Effector memory CD4-positive, alpha-beta T cell (primary cell): ENCODE measurements around the gene COL1A2.

Source experiments
- DNase-seq, 3 donors: peaks; one replicate each; pipeline ENCODE4 v3.0.0-alpha.2; 2020
- H3K27ac ChIP-seq: 2 replicates; pipeline ENCODE4 v1.7.0; 2013; ENCODE audit warnings: mild to moderate bottlenecking, low read length, moderate library complexity; ENCODE audit not compliant: insufficient read depth, poor library complexity, severe bottlenecking
- H3K27me3 ChIP-seq: replicated peaks from 2 replicates; pipeline ENCODE4 v1.7.0; 2013; ENCODE audit warnings: mild to moderate bottlenecking, low read length; ENCODE audit not compliant: insufficient read depth, control insufficient read depth, poor library complexity, severe bottlenecking
- H3K36me3 ChIP-seq: 2 replicates; pipeline ENCODE4 v1.7.0; 2013; ENCODE audit warnings: mild to moderate bottlenecking, low read length, moderate library complexity; ENCODE audit not compliant: control insufficient read depth, insufficient read depth
- H3K4me1 ChIP-seq: 2 replicates; pipeline ENCODE4 v1.7.0; 2013; ENCODE audit warnings: low read length, mild to moderate bottlenecking; ENCODE audit not compliant: control insufficient read depth, insufficient read depth, poor library complexity, severe bottlenecking
- H3K4me3 ChIP-seq: 2 replicates; pipeline ENCODE4 v1.7.0; 2013; ENCODE audit warnings: low read length, low read depth, mild to moderate bottlenecking; ENCODE audit not compliant: insufficient read depth, poor library complexity, severe bottlenecking
- H3K9me3 ChIP-seq: 2 replicates; pipeline ENCODE4 v1.7.0; 2013; ENCODE audit warnings: mild to moderate bottlenecking, low read length, moderate library complexity; ENCODE audit not compliant: control insufficient read depth
- total RNA-seq, 3 donors: gene quantifications; one replicate each; lab custom pipeline; 2026; lab: John Stamatoyannopoulos, UW

COL1A2 gene
- 0 reads per million in 3 donors for total RNA-seq

DNA sequence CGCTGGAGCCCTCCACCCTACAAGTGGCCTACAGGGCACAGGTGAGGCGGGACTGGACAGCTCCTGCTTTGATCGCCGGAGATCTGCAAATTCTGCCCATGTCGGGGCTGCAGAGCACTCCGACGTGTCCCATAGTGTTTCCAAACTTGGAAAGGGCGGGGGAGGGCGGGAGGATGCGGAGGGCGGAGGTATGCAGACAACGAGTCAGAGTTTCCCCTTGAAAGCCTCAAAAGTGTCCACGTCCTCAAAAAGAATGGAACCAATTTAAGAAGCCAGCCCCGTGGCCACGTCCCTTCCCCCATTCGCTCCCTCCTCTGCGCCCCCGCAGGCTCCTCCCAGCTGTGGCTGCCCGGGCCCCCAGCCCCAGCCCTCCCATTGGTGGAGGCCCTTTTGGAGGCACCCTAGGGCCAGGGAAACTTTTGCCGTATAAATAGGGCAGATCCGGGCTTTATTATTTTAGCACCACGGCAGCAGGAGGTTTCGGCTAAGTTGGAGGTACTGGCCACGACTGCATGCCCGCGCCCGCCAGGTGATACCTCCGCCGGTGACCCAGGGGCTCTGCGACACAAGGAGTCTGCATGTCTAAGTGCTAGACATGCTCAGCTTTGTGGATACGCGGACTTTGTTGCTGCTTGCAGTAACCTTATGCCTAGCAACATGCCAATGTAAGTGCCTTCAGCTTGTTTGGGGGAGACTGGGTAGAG lies at the start of gene COL1A2:
Gene COL1A2 (plus strand): TSS at position 459 of the 704 bp plus-strand sequence. CDS start 137 bp downstream, at position 596.
- no peak within 1 kb of the TSS for H3K27ac ChIP-seq
- H3K36me3 ChIP-seq: no peaks in the 10 kb centered on the region
- H3K4me1 ChIP-seq: peaks cover 6% of the 10 kb centered on the region
- H3K27me3 ChIP-seq: peaks cover 7% of the 10 kb centered on the region
- no peaks in the 10 kb centered on the region for H3K9me3 ChIP-seq
- H3K4me3 ChIP-seq: peak within 1 kb of the TSS; percentile 28
- no peak for DNase-seq

DNA sequence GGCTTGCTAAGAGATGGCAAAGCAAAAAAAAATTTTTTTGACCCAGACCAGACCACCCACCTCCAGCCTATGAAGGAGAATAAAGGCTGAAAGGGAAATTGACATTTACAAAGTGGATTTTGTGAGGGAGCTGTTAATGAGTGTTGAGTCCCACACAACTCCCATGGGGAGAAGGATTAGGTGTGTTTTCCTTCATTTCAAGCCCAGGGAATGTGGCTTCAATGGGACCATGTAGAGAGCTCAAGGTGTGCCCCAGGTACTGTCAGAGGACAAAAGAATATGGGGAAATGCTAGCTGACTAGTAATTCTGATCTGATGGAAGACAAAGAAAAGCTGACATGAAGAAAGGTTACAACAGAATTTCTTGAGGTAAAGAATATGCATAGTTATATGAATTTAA lies 48.8 kb upstream of the COL1A2 start:
- DNase-seq: no peak
- H3K27me3 ChIP-seq: no peaks in the 10 kb centered on the region
- no peaks in the 10 kb centered on the region for H3K36me3 ChIP-seq
- H3K27ac ChIP-seq: no peak overlapping the region
- no peaks in the 10 kb centered on the region for H3K9me3 ChIP-seq
- H3K4me3 ChIP-seq: no peak overlapping the region
- no peaks in the 10 kb centered on the region for H3K4me1 ChIP-seq

DNA sequence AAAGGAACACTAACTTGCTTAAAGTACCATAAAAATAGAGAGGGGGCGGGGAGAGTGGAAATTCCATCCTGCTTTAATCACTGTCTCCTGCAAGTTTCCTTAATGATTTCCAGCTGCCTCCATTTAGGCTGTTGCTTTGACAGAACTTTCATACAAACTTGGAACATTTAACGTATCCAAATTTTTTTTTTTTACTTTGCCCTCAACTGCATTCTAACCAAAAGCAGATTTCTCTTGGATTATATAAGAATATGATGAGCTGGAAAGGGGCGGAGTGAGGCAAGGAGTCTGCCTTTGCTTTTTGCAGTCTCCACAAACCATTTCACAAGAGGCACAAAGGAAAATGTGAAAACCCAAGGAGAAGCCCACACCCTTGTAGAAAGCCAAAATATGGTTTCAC lies 46.6 kb upstream of the COL1A2 start:
- Histone ChIP-seq H3K27me3 (no peaks in the 10 kb centered on the region), H3K9me3 (no peaks in the 10 kb centered on the region), H3K36me3 (no peaks in the 10 kb centered on the region), H3K4me1 (no peaks in the 10 kb centered on the region), H3K4me3 (no peak overlapping the region), H3K27ac (no peak overlapping the region)
- no peak for DNase-seq

DNA sequence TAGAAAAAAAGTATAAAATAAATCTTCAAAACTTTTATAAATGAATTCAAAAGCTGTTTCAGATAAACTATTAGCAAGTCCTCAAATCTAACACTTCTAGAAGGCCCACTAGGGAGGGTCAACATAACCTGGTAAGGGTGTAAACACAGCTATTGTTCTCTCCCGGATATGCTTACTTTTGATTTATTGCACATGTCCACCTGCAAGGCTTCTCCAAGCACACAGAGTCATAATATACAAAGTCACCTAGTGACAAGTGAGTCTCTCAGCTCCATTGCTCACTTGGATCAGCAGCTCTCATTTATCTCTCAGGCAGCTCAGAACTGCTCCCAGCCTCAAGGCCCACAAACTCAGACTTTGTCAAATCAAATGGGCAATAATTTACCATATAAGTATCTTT lies 44.0 kb upstream of the COL1A2 start:
- DNase-seq: no peak
- no peak overlapping the region for H3K27ac ChIP-seq
- no peak overlapping the region for H3K4me3 ChIP-seq
- no peaks in the 10 kb centered on the region for H3K36me3 ChIP-seq
- H3K27me3 ChIP-seq: no peaks in the 10 kb centered on the region
- H3K9me3 ChIP-seq: no peaks in the 10 kb centered on the region
- no peaks in the 10 kb centered on the region for H3K4me1 ChIP-seq

DNA sequence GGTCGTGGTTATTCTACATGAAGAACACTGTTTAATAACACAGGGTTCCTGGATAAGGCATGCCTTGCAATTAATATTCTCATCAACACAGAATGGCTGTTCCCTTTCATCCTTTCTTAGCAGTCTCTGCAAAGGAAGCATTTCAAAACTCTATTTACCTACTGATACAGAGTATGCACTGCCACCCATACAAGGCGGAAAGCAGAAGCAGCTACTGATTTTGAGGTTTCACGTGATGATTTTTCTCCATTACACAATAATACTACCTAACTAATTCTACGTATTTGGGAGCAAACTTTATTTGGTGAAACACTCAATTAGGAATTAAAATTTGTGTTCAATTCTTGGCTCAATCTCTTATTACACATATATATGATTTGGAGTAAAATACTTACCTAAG lies 43.0 kb upstream of the COL1A2 start:
- no peak for DNase-seq
- Histone ChIP-seq H3K36me3 (no peaks in the 10 kb centered on the region), H3K27ac (no peak overlapping the region), H3K4me3 (no peak overlapping the region), H3K4me1 (no peaks in the 10 kb centered on the region), H3K9me3 (no peaks in the 10 kb centered on the region), H3K27me3 (no peaks in the 10 kb centered on the region)

DNA sequence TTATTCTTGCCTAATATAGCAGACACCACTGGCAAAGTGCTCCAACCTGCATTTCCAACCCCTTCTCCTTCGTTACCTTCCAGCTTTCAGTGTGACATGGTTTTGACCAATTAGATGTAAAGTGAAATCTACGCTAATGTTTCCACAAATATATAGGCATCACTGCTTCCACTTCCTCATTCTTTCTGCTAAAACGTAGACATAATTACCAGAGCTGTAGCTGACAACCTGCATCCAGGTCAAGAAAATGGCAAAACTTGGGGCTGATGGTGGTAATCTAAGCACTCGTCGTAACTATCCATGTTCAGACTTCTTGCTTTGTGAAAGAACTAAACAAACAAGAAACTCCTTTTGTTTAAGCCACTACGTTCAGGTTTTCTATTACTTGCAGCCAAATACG lies 41.8 kb upstream of the COL1A2 start:
- Histone ChIP-seq H3K9me3 (no peaks in the 10 kb centered on the region), H3K36me3 (no peaks in the 10 kb centered on the region), H3K4me1 (no peaks in the 10 kb centered on the region), H3K27ac (no peak overlapping the region), H3K27me3 (no peaks in the 10 kb centered on the region), H3K4me3 (no peak overlapping the region)
- no peak for DNase-seq

DNA sequence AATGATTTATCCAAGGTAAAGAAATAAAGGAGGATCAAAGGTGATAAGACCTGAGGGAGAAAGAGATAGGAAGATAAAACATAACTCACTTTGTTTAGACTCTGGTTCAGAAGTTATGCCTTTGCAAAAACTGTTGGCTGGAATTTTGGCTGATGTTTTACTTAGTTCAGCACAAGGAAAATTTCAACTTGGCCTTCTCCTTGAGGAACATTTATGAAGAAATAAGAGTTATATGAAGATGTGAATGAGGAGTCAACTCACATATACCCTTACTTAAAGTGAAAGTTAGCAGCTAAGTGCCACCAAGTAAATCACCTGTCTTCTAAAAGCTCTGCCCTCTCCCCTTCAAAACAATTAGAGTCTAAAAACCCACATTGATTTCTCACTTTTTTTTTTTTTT lies 39.7 kb upstream of the COL1A2 start:
- no peak for DNase-seq
- no peaks in the 10 kb centered on the region for H3K27me3 ChIP-seq
- H3K27ac ChIP-seq: no peak overlapping the region
- H3K9me3 ChIP-seq: no peaks in the 10 kb centered on the region
- no peak overlapping the region for H3K4me3 ChIP-seq
- H3K36me3 ChIP-seq: no peaks in the 10 kb centered on the region
- H3K4me1 ChIP-seq: no peaks in the 10 kb centered on the region

DNA sequence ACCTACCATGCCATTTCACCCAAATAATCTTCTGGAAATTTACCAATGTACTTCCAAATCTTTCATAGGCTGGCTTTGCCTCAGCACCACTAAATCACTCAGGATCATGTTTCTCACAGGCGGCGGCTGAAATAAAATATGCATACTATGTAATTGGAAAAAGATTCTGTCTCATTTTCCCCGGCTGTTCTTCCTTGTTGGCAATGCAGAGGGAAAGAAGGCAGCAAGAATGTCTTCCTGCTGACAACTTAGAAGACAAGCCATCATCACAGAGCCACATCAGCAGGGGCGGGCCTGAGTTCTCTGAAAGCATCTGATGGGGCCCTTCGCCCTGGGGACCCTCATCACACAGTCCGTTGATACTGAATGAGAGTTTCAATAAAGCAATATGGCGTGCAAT lies 39.2 kb upstream of the COL1A2 start:
- no peaks in the 10 kb centered on the region for H3K27me3 ChIP-seq
- H3K36me3 ChIP-seq: no peaks in the 10 kb centered on the region
- no peaks in the 10 kb centered on the region for H3K9me3 ChIP-seq
- DNase-seq: no peak
- no peak overlapping the region for H3K27ac ChIP-seq
- no peaks in the 10 kb centered on the region for H3K4me1 ChIP-seq
- H3K4me3 ChIP-seq: no peak overlapping the region

DNA sequence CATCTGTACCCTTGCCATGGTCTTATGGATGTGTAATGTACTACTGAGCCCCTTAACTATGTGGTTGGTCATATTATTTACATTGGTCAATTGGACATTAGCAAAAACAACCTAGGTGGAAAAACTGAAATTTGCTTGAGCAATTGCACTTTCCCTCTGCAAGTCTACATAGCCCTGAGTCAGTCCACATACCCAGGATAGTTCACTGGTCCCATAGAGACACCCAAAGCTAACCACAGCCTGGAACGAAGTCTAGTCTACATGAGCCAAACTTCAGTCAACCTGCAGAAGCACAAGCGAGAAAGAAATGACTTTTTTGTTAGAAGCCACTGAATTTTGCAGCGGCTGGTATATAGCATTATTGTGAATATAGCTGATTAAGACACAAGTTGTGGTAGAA lies 37.6 kb upstream of the COL1A2 start:
- H3K36me3 ChIP-seq: no peaks in the 10 kb centered on the region
- H3K4me3 ChIP-seq: no peak overlapping the region
- H3K9me3 ChIP-seq: no peaks in the 10 kb centered on the region
- H3K27me3 ChIP-seq: no peaks in the 10 kb centered on the region
- no peak overlapping the region for H3K27ac ChIP-seq
- no peaks in the 10 kb centered on the region for H3K4me1 ChIP-seq
- DNase-seq: no peak

DNA sequence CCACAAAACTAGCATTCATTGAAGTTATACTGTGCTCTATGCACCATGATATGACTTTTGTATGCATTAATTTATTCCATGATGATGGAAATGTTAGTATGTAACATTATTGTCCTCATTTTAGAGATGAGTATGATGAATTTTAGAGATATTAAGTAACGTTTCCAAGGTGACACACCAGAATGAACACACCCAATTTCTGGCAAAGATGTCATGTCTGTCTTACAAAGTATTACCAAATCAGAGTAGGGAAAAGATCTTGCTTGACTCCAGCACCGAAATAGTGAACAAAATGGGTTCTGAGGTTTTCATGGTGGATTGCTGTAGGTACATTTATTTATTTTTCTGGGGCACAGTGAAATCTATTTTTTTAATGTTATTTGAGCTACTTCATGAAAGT lies 33.8 kb upstream of the COL1A2 start:
- no peaks in the 10 kb centered on the region for H3K36me3 ChIP-seq
- H3K27ac ChIP-seq: no peak overlapping the region
- no peaks in the 10 kb centered on the region for H3K4me1 ChIP-seq
- DNase-seq: no peak
- H3K27me3 ChIP-seq: no peaks in the 10 kb centered on the region
- H3K9me3 ChIP-seq: no peaks in the 10 kb centered on the region
- no peak overlapping the region for H3K4me3 ChIP-seq
